GM03348 (cell line): ENCODE measurements around the gene JAK2.
A peak's percentile ranks its signal among the peaks of the same experiment; 100 is the strongest.
"Not testable (repeated sequence)": the region's sequence is repeated elsewhere in the genome, so short reads cannot be mapped to it uniquely, and the experiment has no call there.

Experiments used
- DNase-seq: peaks from one replicate; pipeline ENCODE4 v3.0.0; 2012; ENCODE audit warnings: low spot score

Gene JAK2

DNA sequence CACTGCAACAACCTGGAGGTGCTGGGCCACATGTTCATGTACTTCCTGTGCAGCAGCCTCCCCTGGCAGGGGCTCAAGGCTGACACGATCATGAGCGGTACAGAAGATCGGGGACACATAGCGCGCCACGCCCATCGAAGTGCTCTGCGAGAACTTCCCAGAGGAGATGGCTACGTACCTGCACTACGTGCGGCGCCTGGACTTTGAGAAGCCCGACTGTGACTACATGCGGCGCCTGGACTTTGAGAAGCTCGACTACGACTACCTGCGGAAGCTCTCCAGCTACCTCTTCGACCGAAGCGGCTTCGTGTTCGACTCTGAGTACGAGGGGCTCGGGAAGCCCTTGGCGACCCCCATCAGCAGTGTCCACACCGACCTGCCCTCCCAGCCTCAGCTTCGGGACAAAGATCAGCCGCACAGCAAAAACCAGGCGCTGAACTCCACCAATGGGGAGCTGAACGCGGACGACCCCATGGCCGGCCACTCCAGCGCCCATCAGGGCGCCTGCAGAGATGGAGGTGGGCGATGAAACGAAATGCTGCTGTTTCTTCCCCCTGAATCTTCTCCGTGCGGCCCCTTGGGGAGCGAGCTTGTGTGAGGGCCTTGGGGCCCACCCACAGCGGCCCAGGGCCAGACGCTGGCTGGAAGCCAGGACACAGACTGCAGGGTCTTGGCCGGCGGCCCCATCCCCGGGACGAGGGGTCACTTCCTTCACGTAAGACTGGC is 56.5 kb downstream of the JAK2 start:
- DNase-seq, result no peak

DNA sequence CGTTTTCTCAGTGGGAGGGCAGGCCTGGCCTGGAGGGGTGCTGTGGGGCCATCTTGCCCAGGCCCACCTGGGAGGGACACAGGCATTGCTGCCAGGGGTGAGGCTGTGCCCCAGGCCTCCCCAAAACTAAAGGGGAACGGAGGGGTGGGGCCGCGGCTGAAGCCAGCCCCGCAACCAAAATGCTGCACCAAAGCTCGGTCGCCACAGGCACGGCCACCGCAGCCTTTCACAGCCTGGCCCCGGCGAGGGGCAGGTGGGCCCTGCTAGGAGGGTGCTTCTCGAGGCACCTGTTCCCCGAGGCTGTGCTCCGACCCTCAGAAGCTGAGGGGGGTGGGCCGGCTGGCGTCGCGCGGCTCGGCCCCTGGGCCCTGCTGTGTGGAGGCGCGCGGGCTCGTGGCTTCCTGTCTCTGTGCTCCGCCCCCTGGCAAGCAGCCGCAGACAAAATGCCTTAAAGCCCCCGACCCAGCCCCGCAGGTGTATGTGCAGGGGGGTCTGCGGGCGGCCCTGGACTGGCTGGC is 57.6 kb downstream of the JAK2 start:
- no peak for DNase-seq

DNA sequence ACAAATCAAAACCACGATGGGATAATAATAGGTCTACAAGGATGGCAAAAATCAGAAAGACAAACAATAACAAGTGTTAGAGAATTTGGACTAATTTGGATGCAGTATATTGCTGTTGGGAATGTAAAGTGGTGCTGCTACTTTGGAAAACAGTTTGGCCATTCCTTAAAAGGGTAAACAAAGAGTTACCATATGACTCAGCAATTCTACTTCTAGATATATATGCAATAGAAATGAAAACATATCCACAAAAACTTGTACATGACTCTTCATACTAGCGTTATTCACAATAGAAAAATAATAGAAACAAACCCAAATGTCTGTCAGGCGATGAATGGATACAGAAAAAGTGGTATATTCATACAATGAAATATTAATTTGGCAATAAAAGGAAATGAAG is 58.3 kb downstream of the JAK2 start:
- no peak for DNase-seq

DNA sequence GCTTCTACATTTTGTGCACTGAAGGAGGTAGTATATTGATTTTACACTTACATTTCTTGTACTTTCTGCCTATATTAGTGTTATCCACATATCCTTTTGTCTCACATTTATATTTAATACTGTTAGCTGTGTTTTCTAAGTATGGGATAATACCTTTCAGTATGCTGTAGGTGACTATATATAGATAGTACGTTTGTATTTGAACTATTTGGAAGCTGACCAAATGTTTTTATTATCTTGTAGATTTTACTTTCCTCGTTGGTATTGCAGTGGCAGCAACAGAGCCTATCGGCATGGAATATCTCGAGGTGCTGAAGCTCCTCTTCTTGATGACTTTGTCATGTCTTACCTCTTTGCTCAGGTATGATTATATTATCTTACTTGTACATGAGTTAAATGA is 59.1 kb downstream of the JAK2 start:
- DNase-seq, result no peak

DNA sequence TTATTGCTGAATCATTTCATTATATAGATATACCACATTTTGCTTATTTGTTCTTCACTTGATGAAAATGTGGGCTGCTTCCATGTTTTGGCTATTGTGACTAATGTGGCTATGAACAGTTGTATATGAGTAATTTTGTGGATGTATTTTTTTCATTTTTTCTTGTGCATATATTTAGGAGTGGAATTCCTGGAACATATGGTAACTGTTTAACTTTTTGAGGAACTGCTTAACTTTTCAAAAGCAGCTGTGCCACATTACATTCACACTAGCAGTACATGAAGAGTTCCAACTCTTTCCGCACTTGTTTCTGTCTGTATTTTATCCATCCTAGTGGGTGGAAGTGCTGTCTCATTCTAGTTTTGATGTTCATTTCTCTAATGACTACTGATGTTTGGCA is 67.8 kb downstream of the JAK2 start:
- DNase-seq, result peak; percentile 4

DNA sequence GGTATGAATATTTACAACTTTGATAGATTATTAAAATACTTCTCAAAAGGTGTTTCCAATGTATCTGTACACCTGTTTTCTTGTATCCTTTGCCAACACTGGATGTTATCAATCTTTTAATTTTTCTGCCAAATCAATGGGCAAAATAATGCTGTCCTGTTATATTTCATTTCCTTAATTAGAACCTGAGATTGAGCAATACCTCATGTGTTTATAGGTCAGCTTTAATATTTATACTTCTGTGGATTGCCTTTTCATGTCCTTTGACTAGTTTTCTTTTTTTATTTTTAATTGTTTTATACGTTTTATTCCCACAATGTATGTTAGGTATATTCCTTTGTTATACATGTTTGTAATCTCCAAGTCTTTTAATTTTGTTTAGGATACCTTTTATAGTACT is 77.6 kb downstream of the JAK2 start:
- no peak for DNase-seq

DNA sequence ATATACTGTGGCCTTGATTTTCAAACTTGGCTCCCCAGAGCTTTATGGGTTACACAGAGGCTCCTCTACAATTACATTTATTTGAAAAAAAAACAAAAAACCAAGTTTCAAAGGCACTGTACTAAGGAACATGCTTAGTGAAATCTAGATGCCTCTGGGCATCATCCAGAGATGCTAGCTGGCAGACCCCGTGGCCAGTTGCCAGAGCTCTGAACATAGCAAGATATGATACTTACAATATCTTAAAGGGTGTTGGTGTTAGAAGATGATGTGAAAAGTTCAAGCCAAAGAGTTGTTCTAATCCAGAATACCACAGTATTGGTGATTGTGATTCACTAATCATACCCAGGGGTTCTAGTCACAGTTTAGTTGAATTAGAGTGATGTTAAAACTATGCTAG is 87.8 kb downstream of the JAK2 start:
- DNase-seq, result no peak

DNA sequence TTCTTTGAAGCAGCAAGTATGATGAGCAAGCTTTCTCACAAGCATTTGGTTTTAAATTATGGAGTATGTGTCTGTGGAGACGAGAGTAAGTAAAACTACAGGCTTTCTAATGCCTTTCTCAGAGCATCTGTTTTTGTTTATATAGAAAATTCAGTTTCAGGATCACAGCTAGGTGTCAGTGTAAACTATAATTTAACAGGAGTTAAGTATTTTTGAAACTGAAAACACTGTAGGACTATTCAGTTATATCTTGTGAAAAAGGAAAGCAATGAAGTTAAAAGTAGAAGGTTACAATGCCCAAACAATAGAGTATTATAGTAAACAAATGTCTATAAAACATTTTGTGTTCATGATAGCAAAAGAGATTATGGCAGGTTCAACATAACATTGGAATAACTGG is 88.6 kb downstream of the JAK2 start:
- no peak for DNase-seq

DNA sequence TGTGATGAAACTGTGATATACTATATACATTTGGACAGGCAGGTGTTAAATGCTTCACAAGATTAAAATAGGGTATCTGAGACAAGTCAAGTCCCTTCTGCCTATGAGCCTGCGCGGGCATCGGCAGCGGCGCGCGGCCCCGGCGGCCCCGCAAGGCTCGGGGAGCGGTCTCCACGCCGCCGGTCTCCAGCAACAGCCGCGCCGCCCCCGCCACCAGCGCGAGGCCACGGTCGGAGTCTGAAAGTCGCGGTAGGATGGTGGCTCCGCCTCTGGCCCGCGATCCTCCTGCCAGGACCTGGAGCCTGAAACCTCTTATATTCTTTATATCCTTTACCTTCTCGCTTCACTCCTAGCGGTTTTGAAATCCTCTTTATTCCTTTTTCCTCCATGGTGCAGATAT is 100.9 kb downstream of the JAK2 start:
- no peak for DNase-seq

DNA sequence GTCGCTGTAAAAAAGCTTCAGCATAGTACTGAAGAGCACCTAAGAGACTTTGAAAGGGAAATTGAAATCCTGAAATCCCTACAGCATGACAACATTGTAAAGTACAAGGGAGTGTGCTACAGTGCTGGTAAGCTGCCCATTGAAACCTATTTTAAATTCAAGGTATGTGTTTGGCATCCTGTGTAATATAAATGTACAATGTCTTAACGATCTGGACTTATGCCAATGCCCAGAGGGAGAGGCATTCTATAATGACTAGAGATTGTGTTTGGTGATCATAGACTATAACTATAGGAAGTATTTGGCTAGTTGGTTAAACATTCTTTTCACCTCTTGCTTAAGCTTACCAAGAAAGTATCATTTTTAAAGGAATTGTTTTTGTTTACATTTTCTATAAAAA is 104.7 kb downstream of the JAK2 start:
- DNase-seq, result no peak

DNA sequence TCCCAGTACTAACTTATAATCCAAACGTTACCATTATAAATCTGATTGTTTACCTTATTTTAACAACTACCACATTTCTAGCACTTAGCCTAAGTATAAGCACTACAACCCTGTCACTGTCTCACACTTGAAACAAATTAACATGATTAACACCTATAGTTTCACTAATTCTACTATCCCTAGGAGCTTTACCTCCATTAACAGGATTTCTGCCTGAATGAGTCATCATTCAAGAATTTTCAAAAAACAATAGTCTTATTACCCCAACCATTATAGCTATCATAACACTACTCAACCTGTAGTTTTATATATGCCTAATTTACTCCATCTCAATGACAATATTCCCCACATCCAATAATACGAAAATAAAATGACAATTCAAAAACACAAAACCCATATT is 110.7 kb downstream of the JAK2 start:
- DNase-seq, result no peak

DNA sequence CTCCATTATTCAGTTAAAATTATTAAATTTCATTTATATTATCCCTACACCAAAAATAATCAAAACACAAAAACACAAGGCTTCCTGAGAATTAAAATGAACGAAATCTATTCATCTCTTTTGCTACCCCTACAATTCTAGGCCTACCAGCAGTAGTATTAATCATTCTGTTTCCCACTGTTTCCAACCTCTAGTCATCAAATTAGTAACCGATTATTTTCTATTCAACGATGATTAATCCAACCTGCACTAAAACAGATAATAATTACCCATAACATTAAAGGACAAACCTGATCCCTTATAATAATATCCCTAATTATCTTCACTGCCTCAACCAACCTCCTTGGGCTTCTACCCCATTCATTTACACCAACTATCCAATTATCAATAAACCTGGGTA is 114.4 kb downstream of the JAK2 start:
- no peak for DNase-seq

DNA sequence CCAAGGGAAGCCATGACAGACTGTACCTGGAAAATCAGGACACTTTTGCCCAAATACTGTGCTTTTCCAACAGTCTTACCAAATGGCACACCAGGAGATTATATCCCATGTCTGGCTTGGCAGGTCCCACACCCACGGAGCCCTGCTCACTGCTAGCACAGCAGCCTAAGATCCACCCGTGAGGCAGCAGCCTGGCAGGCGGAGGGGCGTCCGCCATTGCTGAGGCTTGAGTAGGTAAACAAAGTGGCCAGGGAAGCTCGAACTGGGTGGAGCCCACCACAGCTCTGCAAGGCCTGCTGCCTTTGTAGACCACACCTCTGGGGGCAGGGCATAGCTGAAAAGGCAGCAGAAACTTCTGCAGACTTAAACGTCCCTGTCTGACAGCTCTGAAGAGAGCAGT is 116.1 kb downstream of the JAK2 start:
- not testable (repeated sequence) for DNase-seq

DNA sequence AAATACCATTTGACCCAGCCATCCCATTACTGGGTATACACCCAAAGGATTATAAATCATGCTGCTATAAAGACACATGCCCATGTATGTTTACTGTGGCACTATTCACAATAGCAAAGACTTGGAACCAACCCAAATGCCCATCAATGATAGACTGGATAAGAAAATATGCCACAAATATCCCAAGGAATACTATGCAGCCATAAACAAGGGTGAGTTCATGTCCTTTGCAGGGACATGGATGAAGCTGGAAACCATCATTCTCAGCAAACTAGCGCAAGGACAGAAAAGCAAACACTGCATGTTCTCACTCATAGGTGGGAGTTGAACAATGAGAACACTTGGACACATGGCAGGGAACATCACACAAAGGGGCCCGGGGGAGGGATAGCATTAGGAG is 121.4 kb downstream of the JAK2 start:
- not testable (repeated sequence) for DNase-seq

DNA sequence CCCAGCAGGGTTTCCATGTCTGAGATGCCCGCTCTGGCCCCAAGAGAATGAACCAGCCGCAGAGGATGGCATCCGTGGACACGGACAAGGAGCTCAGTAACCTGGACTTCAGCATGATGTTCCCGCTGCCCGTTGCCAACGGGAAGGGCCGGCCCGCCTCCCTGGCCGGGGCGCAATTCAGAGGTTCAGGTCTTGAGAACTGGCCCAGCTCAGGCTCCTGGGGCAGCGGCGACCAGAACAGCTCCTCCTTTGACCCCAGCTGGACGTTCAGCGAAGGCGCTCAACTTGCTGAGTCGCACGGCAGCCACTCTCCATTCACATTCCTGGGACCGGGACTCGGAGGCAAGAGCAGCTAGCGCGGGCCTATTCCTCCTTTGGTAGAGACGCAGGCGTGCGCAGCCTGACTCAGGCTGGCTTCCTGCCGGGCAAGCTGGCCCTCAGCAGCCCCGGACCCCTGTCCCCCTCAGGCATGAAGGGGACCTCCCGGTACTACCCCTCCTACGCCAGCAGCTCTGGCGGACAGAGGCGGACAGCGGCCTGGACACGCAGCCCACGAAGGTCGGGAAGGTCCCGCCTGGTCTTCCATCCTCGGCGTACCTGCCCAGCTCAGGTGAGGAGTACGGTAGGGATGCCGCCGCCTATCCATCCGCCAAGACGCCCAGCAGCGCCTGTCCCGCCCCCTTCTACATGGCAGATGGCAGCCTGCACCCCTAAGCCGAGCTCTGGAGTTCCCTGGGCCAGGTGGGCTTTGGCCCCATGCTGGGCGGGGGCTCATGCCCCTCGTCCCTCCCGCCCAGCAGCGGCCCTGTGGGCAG is 126.0 kb downstream of the JAK2 start:
- no peak for DNase-seq

DNA sequence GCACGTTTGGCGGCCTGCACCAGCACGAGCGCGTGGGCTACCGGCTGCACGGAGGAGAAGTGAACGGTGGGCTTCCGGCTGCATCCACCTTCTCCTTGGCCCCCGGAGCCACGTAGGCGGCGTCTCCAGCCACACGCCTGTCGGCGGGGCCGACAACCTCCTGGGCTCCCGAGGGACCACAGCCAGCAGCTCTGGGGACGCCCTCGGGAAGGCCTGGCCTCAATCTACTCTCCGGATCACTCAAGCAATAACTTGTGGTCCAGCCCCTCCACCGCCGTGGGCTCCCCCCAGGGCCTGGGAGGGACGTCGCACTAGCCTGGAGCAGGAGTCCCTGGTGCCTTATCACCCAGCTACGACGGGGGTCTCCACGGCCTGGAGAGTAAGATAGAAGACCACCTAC is 126.6 kb downstream of the JAK2 start:
- no peak for DNase-seq

DNA sequence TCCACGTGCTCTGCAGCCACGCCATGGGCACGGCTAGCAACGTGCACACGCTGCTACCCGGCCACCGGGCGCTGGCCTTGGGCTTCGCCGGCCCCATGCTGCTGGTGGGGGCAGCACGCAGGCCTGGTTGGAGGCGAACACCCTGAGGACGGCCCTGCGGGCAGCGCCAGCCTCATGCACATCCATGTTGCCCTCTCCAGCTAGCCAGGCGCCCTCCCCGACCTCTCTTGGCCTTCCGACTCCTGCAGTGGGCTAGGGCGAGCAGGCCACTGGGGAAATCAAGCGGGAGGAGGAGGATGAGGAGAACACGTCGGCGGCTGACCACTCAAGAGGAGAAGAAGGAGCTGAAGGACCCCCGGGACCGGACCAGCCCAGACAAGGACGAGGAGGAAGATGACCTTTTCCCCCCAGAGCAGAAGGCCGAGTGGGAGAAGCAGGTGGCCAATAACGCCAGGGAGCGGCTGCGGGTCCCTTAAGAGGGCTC is 127.1 kb downstream of the JAK2 start:
- no peak for DNase-seq

DNA sequence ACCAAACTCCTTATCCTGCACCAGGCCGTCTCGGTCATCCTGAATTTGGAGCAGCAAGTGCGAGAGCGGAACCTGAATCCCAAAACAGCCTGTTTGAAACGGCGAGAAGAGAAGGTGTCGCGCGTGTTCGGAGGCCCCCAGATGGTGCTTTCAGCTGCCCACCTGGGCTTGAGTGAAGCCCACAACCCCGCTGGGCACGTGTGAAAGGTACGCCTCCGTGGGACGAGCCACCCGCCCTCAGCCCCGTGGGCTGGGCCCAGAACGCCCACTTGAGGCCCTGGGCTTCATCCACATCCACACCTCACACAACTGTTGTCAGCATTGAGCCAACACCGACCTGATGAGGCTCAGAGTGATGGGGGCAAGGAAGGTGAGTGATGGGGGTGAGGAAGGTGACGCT is 127.6 kb downstream of the JAK2 start:
- no peak for DNase-seq

DNA sequence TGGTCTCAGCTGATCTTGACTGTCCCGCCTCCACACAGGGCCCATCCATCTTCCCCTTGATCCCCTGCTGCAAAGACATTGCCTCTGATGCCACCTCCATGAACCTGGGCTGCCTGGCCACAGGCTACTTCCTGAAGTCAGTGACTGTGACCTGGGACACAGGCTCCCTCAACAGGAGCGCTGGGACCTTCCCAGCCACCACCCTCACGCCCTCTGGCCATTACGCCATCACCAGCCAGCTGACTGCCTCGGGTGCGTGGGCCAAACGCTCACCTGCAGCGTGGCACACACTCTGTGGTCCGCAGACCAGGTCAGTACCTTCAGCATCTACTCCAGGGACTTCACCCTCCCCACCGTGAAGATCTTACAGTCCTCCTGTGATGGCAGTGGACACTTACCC is 128.5 kb downstream of the JAK2 start:
- no peak for DNase-seq

DNA sequence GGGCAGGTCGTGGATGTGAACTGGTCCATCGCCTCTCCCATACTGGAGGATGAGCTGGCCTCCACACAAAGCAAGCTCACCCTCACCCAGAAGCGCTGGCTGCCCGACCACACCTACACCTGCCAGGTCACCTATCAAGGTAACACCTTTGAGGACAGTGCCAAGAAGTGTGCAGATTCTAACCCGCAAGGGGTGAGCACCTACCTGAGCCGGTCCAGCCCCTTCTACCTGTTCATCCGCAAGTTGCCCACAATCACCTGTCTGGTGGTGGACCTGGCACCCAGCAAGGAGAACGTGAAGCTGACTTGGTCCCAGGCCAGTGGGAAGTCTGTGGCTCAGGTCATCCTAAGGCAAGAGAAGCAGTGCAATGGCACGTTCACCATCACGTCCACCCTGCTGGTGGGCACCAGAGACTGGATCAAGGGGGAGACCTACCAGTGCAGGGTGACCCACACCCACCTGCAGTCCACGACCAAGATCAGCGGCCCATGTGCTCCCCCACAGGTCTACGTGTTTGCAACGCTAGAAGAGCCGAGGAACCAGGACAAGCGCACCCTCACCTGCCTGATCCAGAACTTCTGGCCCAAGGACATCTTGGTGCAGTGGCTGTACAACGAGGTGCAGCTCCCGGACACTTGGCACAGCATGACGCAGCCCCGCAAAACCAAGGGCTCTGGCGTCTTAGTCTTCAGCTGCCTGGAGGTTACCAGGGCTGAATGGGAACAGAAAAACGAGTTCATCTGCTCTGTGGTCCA is 129.1 kb downstream of the JAK2 start:
- DNase-seq, result no peak

DNA sequence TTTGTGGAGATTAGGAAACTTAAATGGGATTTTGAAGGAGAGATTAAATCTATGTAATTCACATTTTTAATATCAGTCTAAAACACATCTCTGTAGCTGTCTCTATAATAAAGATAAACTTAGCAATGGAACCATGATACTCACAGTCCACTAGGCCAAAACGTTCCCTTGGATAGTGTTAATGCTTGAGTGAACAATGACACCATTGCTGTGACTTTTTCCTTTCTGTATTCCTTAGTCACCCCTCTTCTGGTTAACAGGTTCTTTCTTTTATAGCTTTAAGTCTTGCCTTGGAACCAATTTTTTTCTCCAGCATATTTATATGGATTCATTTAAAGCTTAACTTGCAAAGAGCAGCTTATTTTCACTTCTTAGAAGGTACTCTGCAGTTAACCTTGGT is 137.0 kb downstream of the JAK2 start:
- no peak for DNase-seq

DNA sequence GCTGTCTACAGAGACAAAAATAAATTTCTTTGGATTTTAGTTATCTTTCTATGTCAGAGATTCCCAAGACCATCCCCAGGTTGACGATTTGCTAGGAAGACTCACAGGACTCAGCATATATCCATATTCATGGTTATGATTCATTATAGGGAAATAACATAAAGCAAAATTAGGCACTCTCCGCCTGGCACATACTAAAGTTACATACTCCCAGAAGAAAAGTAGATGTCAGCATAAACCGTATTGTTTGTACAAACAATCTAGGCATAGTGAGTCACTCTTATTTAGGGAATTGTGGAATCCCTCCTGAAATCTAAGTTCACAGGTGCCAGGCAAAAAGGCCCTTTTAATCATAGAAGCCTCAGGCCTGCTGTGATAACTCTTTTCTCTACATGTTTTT is 137.4 kb downstream of the JAK2 start:
- DNase-seq, result no peak

DNA sequence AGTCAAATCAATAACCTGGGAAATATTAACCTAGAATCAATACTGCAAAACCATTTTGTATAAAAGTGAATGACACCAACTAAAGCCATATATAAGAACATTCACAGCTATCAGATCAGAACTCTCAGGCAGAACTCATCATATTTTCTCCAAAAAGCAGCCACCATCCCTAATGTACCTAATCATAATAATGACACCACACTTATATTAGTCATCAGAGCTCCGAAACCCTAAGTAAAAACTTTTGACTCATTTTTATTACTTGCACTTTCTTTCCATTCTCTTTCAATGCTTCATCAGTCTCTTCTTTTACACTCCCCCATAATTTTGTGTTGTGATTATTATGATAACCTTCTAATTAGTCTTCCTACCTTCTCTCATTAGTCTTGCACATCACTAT is 155.1 kb downstream of the JAK2 start:
- DNase-seq, result no peak
